ENCODE data around the gene MYD88.

MYD88 gene

DNA sequence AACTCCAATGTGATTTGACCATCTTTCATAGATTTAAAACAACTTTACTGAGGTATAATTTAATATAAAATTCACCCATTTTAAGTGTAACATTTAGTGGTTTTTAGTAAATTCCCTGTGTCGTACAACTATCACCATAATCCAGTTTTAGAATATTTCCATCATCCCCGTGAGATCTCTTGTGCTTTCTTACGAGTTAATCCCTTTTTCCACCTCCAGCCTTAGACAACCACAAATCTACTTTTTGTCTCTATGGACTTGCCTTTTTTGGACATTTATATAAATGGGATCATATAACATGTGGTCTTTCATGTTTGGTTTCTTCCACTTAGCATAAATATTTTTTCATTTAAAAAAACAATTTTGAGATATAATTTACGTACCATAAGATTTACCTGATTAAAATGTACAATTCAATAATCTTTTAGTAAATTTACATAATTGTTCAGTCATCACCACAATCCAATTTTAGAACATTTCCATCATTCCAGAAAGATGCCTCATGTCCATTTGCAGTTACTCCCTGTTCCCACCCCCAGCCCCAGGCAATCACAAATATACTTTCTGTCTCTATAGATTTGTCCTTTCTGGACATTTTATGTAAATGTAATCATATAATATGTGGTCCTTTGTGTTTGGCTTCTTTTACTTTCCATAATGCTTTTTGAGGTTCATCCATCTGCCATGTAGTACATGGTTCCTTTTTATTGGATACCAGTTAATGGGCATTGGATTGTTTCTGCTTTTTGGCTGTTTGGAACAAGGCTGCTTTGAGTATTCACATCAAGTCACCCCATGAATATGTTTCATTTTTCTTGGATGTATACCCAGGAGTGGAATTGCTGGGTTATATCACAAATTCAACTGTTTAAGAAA lies 29.9 kb downstream of the MYD88 start:
- DNase-seq, result no peak

DNA sequence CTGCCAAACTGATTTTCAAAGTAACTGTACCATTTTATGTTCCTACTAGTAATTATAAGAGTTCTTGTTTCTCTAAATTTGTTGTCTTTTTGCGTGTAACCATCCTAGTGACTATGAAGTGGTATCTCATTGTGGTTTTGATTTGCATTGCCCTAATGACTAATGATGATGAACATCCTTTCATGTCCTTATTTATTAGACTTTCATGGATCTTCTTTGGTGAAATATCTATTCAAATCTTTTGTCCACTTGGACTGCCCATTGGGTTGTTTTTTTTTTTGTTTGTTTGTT lies 30.5 kb downstream of the MYD88 start:
- DNase-seq, result no peak

DNA sequence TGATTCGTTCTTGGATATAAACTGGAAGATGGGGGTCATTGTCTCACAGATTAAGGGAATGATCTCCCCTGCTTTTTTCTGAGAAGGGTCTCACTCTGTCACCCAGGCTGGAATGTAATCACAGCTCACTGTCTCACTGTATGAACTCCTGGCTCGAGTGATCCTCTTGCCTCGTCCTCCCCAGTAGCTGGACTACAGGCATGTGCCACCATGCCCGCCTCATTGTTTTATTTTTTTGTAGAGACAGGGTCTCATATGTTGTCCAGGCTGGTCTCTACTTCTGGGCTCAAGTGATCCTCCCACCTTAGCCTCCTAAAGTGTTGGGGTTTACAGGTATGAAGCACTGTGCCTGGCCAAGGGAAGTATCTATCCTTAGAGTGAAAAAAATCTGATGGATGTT lies 32.3 kb downstream of the MYD88 start:
- DNase-seq, result no peak

DNA sequence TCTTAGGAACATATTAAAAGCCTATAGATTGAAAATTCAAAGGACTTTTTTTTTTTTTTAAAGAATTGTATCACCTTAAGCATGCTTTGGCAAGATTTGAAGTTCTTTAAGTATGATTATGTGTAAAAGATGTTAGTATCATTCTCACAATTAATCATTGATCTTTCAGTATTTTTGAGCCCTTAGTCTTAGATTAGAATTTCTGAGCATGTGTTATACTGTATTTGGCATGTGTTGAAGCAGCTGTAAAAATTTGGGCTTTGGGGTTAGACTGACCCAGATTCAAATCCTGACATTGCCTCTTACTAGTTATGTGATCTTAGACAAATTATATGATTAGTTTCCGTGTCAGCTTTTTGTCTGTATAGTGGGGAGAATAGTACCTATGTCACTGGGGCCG lies 33.2 kb downstream of the MYD88 start:
- no peak for DNase-seq

DNA sequence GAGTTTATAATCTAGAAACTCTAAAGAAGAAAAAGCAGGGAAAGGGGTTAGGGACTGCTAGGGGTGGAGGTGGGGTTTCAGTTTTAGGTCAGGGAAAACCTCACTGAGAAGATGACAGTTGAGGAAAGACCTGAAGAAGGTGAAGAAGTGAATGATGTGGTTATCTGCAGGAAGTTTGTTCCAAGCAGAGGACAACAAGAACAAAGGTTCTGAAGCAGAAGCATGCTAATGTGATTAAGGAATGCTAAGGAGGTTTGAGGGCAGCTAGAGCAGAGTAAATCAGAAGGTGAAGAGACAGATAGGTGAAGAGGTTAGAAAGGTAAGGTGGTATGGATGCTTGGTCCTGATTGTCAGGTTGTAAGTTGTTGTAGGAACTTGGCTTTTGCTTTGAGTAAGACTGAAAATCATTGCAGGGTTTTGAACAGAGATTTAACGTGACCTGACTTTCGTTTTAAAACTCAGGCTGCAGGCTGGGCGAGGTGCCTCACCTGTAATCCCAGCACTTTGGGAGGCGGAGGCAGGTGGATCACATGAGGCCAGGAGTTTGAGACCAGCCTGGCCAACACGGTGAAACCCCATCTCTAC lies 35.5 kb downstream of the MYD88 start:
- no peak for DNase-seq

DNA sequence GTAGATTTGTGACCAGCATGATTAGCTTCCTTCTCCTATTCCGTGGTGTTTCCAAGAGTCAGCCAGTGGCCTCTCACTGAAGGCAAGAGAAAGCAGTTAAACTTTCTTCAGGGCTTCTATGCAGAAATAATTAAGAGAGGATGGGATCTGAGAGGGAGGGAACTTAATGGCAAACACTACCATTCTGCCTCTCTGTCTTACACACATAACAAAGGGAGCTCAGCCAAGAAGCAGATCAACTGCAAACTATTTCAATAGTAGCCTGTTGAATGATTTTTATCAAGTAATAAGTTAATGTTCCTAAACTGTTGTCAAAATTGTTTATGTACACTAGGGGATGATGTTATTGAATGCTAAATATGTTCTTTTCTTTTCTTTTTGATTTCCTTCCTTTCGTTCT lies 38.7 kb downstream of the MYD88 start:
- no peak for DNase-seq

DNA sequence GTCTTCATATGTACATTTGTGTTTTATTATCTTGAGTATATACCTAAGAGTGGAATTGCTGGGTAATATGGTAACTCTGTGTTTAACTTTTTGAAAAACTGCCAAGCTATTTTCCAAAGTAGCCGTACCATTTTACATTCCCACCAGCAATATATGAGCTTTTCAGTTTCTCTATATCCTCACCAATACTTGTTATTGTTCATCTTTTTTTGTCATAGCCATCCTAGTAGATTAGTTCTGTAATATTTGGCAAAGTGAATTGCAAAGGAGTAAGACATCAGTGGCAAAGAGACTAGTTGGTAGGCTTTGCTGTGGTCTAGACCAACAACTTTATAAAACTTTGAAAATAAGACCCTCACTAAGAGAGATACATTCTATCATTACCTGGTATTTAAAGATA lies 48.3 kb downstream of the MYD88 start:
- DNase-seq, result no peak

DNA sequence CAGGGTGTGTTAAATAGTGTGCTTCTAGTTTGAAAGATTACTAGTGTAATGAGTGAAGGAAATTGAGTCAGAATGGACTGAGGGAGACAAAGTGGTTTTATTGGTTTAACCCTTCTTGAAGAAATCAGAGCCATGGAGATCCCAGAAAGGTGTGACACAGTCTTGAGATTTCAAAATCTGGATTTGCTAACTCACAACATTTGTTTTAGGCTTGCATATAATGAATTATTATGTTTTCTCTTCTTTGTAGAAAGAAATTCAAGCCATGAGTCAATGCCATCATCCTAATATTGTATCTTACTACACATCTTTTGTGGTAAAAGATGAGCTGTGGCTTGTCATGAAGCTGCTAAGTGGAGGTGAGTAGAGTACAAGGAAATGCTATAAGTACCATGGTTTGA lies 52.0 kb downstream of the MYD88 start:
- no peak for DNase-seq
